K562 treated with DMSO at 1 percent for 12 hours (cell line): Measurements from ENCODE around the gene GALP. TPM values are rescaled to one million over a fixed set of nuclear protein-coding genes. Genes with fewer than 3 reads are reported as not detected.

Source experiments
- total RNA-seq: library from RNA; unstranded; fragments of 300-600 nt; gene quantifications from 2 replicates; pipeline ENCODE4 v1.2.3, GENCODE V29; 2022; ENCODE audit not compliant: insufficient read depth

GALP gene
- total RNA-seq, result not detected in 2 replicates

GRCh38 chr19:56175861-56176307 is at the start of gene GALP:
GALP (plus strand) TSS chr19:56176008; CDS start chr19:56177109, 1,101 bp downstream.

GRCh38 chr19:56140583-56141416 is 35.0 kb upstream of the GALP start, which contains the start of gene ZNF444:
ZNF444 (plus strand) TSS chr19:56141287; CDS start chr19:56146912, 5,625 bp downstream.

GRCh38 chr19:56197646-56198045 is 21.8 kb downstream of the GALP start, which contains the start of gene ZSCAN5B:
ZSCAN5B (minus strand) TSS chr19:56197783; CDS start chr19:56193052, 4,731 bp downstream.

GRCh38 chr19:56201973-56202372 is 26.2 kb downstream of the GALP start, which contains the start of gene ZSCAN5C:
ZSCAN5C (plus strand) TSS chr19:56202273; CDS start chr19:56205914, 3,641 bp downstream.

Other genes starting within 250 kb of the GALP start
- gene NLRP13, start 243.7 kb upstream of the GALP start, total RNA-seq, result not detected in 2 replicates
- gene NLRP8, start 228.2 kb upstream of the GALP start, total RNA-seq, result not detected in 2 replicates
- gene NLRP5, start 189.2 kb upstream of the GALP start, total RNA-seq, result 1.3 TPM in 1 of 2 replicates, not detected in the other
- gene ZNF787, start 54.7 kb upstream of the GALP start, total RNA-seq, result 35.0 and 47.2 TPM in 2 replicates
- gene ZNF444, start 34.7 kb upstream of the GALP start, total RNA-seq, result 28.0 and 46.0 TPM in 2 replicates
- not detected in 2 replicates for gene ZSCAN5B, start 21.8 kb downstream of the GALP start, total RNA-seq
- gene ZSCAN5C, start 26.3 kb downstream of the GALP start, total RNA-seq, result not detected in 2 replicates
- not detected in 2 replicates for gene EDDM13, start 96.7 kb downstream of the GALP start, total RNA-seq
- 4.2 and 6.3 TPM in 2 replicates for gene ZSCAN5A, start 138.8 kb downstream of the GALP start, total RNA-seq
- 0.74 and 1.8 TPM in 2 replicates for gene ZNF582, start 217.5 kb downstream of the GALP start, total RNA-seq
- gene ZNF583, start 228.3 kb downstream of the GALP start, total RNA-seq, result 1.6 and 1.8 TPM in 2 replicates